GM21515 (cell line): ENCODE results near the gene BRSK2.

Experiments
- ATAC-seq: cut with Tn5 transposase; IDR thresholded peaks from one replicate; pipeline ENCODE4 v1.9.1; 2021; ENCODE audit not compliant: unreplicated experiment

BRSK2 gene

GRCh38 chr11:1493650-1494244 is 104.0 kb downstream of the BRSK2 start:
- ATAC-seq = no peak

- ATAC-seq = no peak
These were observed 104.9 kb downstream of the BRSK2 start for GRCh38 chr11:1494650-1495049.

- ATAC-seq = no peak
These were observed 106.5 kb downstream of the BRSK2 start for GRCh38 chr11:1496091-1496760.

GRCh38 chr11:1496761-1497095 is 107.0 kb downstream of the BRSK2 start:
- ATAC-seq = no peak

GRCh38 chr11:1497600-1497999 is 107.9 kb downstream of the BRSK2 start:
- no peak for ATAC-seq

GRCh38 chr11:1498262-1498661 is 108.5 kb downstream of the BRSK2 start:
- ATAC-seq = no peak

GRCh38 chr11:1499261-1499890 is 109.6 kb downstream of the BRSK2 start:
- ATAC-seq = no peak

GRCh38 chr11:1499899-1500298 is 110.2 kb downstream of the BRSK2 start:
- no peak for ATAC-seq

- no peak for ATAC-seq
These were observed 111.0 kb downstream of the BRSK2 start for GRCh38 chr11:1500466-1501420.

GRCh38 chr11:1501421-1502167 is 111.9 kb downstream of the BRSK2 start:
- ATAC-seq = no peak

- no peak for ATAC-seq
These were observed 112.6 kb downstream of the BRSK2 start for GRCh38 chr11:1502168-1502953.

- ATAC-seq = no peak
These were observed 113.4 kb downstream of the BRSK2 start for GRCh38 chr11:1502954-1503707.

GRCh38 chr11:1503708-1504104 is 114.0 kb downstream of the BRSK2 start:
- no peak for ATAC-seq

GRCh38 chr11:1504138-1504537 is 114.4 kb downstream of the BRSK2 start:
- no peak for ATAC-seq

- no peak for ATAC-seq
These were observed 115.0 kb downstream of the BRSK2 start for GRCh38 chr11:1504581-1505290.

- ATAC-seq = no peak
These were observed 115.7 kb downstream of the BRSK2 start for GRCh38 chr11:1505480-1505879.

GRCh38 chr11:1506981-1507380 is 117.2 kb downstream of the BRSK2 start:
- ATAC-seq = no peak

- ATAC-seq = no peak
These were observed 117.8 kb downstream of the BRSK2 start for GRCh38 chr11:1507381-1508140.
